Stimulated activated CD8-positive, alpha-beta memory T cell treated with anti-CD3 and anti-CD28 coated beads, Interleukin-4, amount 100 ng/mL, for 1 hour (primary cell): ENCODE results near the gene EFCAB11.

ENCODE experiments used
- DNase-seq, 2 donors: peaks; one replicate each; pipeline ENCODE4 v3.0.0-alpha.2; 2020; ENCODE audit warnings: low read depth in 2 of 2, low spot score in 1 of 2

Gene EFCAB11

GRCh38 chr14:89957376-89957775 is 2.8 kb upstream of the EFCAB11 start:
- DNase-seq, result no peak

- no peak for DNase-seq
These were observed 2.1 kb upstream of the EFCAB11 start for GRCh38 chr14:89956661-89957009.

GRCh38 chr14:89955745-89956660 is 1.5 kb upstream of the EFCAB11 start, which contains the start of gene TDP1:
TDP1 (plus strand) TSS chr14:89955927; CDS start chr14:89963115, 7,188 bp downstream.
- peak; percentile 91 to 95 for DNase-seq

- no peak for DNase-seq
These were observed 653 bp upstream of the EFCAB11 start for GRCh38 chr14:89955022-89955744.

- no peak for DNase-seq
These were observed 928 bp downstream of the EFCAB11 start for GRCh38 chr14:89953602-89954001.

- no peak for DNase-seq
These were observed 2.0 kb downstream of the EFCAB11 start for GRCh38 chr14:89952576-89952975.

- DNase-seq, result no peak
These were observed 7.2 kb downstream of the EFCAB11 start for GRCh38 chr14:89947344-89947743.

- DNase-seq, result no peak
These were observed 12.6 kb downstream of the EFCAB11 start for GRCh38 chr14:89941830-89942377.

- DNase-seq, result no peak
These were observed 17.8 kb downstream of the EFCAB11 start for GRCh38 chr14:89936654-89937185.

GRCh38 chr14:89933002-89933401 is 21.5 kb downstream of the EFCAB11 start:
- DNase-seq, result no peak

- DNase-seq, result no peak
These were observed 27.2 kb downstream of the EFCAB11 start for GRCh38 chr14:89927186-89927865.

- DNase-seq, result no peak
These were observed 27.8 kb downstream of the EFCAB11 start for GRCh38 chr14:89926694-89927093.

GRCh38 chr14:89924268-89924667 is 30.3 kb downstream of the EFCAB11 start:
- no peak for DNase-seq

GRCh38 chr14:89922031-89922907 is 32.3 kb downstream of the EFCAB11 start:
- no peak for DNase-seq

- no peak for DNase-seq
These were observed 33.2 kb downstream of the EFCAB11 start for GRCh38 chr14:89921346-89921745.

GRCh38 chr14:89920056-89920455 is 34.5 kb downstream of the EFCAB11 start:
- no peak for DNase-seq

GRCh38 chr14:89918721-89919120 is 35.8 kb downstream of the EFCAB11 start:
- no peak for DNase-seq

GRCh38 chr14:89915114-89915878 is 39.2 kb downstream of the EFCAB11 start:
- DNase-seq, result peak; percentile 8 to 33

GRCh38 chr14:89912667-89913211 is 41.8 kb downstream of the EFCAB11 start:
- DNase-seq, result no peak
